ENCODE measurements around the gene GNAL. TPM values are rescaled to one million over a fixed set of nuclear protein-coding genes. Genes with fewer than 3 reads are reported as not detected.

The GNAL gene
- total and polyA plus RNA-seq, 5 donors = 3.5 to 9.4 (median 7.8) TPM

DNA sequence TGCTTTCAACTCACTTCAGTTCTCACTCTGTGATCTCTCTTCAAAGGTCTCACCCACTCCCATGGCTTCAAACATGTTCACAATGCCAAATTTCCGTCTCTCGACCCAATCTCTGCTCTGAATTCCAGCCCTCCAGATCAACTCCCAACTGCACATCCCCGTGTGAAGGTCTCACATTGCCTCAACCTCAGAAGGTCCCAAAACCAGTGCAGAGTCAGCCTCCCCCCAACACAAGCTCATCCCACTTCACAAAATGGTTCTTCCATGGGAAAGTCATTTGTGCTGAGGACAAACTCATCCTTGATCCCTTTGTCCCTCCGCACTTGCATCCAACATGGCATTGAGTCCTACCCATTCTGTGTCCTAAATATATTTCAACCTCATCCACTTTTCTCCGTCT, 31.0 kb upstream of the GNAL start:
- WGBS = 79% methylated on average over 5 of the region's 5 CpGs
- ATAC-seq = no peak
- no peaks in the 10 kb centered on the region for H3K27me3 ChIP-seq (ENCODE audit: control insufficient read depth, insufficient read depth)
- intact Hi-C loops (cut with DNase I) = loop anchor here in 2 of 4 donors (10.0 kb wide), 3 partner anchors 67 to 377 kb away; no protein-coding TSS in a partner anchor
- H3K9me3 ChIP-seq (ENCODE audit: control insufficient read depth, low read length) = no peaks in the 10 kb centered on the region
- H3K27ac ChIP-seq (ENCODE audit: low read length) = no peak overlapping the region
- H3K4me3 ChIP-seq (ENCODE audit: low read length) = no peak overlapping the region
- no peak for DNase-seq
- no peaks in the 10 kb centered on the region for H3K4me1 ChIP-seq (ENCODE audit: control insufficient read depth, insufficient read depth, low read length)

DNA sequence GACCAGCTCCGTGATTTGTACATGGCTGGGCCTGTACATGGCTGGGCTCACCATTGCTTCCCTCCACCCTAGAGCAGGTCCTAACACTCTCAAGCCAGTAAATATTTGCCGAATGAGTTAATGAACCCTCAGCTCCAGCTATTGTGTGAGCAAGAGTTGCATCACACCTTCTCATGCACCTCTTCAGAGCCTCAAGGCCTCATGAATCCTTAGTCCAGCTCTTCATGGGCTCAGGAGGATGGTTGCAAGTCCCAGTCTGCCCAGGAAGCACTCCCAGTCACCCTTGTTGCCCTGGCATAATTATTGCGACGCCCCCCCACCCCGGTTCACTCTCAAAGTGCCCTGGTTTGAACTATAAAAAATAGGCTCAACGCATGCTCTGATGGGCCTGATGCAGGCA, 30.1 kb upstream of the GNAL start:
- 85% methylated on average over 6 of the region's 6 CpGs for WGBS
- no peaks in the 10 kb centered on the region for H3K27me3 ChIP-seq (ENCODE audit: control insufficient read depth, insufficient read depth)
- H3K27ac ChIP-seq (ENCODE audit: low read length) = no peak overlapping the region
- intact Hi-C loops (cut with DNase I) = loop anchor here in 2 of 4 donors (10.0 kb wide), 3 partner anchors 66 to 376 kb away; no protein-coding TSS in a partner anchor
- ATAC-seq = no peak
- no peak overlapping the region for H3K4me3 ChIP-seq (ENCODE audit: low read length)
- no peaks in the 10 kb centered on the region for H3K4me1 ChIP-seq (ENCODE audit: control insufficient read depth, insufficient read depth, low read length)
- H3K9me3 ChIP-seq (ENCODE audit: control insufficient read depth, low read length) = no peaks in the 10 kb centered on the region
- no peak for DNase-seq

DNA sequence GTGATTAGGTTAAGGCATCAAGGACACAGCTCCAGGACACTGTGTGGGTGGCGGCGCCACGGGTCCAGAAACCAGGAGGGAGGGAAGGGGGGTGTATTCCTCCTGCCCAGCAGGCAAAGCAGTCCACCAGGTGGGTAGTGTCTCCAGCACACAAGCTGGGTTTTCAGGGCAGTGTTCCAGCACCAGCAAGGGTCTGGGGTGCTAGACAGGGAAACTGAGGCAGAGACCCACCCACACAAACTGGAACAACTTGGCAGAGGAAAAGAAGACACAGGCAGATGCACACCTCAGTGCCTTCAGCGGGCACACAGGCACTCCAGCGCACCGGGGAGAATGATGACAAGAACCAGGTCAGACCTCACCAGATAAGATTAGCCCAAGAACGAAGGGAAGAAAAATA, 28.4 kb upstream of the GNAL start:
- no peak overlapping the region for H3K4me3 ChIP-seq (ENCODE audit: low read length)
- H3K27me3 ChIP-seq (ENCODE audit: control insufficient read depth, insufficient read depth) = no peaks in the 10 kb centered on the region
- no peak for DNase-seq
- intact Hi-C loops (cut with DNase I) = no loop called here
- no peak overlapping the region for H3K27ac ChIP-seq (ENCODE audit: low read length)
- H3K4me1 ChIP-seq (ENCODE audit: control insufficient read depth, insufficient read depth, low read length) = no peaks in the 10 kb centered on the region
- 58% methylated on average over 7 of the region's 7 CpGs for WGBS
- ATAC-seq = no peak
- no peaks in the 10 kb centered on the region for H3K9me3 ChIP-seq (ENCODE audit: control insufficient read depth, low read length)

DNA sequence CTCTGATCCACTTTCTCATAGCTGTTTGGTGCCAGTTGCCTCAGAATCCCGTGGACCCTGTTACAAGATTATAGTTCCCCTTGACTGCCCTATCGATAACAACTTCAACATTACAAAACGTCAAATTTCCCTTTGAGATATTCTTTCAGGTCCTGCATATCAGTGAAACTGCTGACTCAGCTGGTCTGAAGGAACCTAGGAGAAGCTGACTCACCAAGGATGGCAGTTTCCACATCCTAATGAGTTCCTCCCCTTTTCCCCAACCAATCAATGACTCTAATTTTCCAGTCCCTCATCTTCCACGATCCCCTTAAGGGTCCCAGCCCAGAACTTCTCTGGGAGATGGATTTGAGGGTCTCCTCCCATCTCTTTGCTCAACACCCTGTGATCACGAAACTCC, 27.6 kb upstream of the GNAL start:
- Histone ChIP-seq H3K27me3 (ENCODE audit: control insufficient read depth, insufficient read depth) (no peaks in the 10 kb centered on the region), H3K9me3 (ENCODE audit: control insufficient read depth, low read length) (no peaks in the 10 kb centered on the region), H3K4me3 (ENCODE audit: low read length) (no peak overlapping the region), H3K4me1 (ENCODE audit: control insufficient read depth, insufficient read depth, low read length) (no peaks in the 10 kb centered on the region), H3K27ac (ENCODE audit: low read length) (no peak overlapping the region)
- ATAC-seq = no peak
- WGBS = 64% methylated on average over 5 of the region's 5 CpGs
- intact Hi-C loops (cut with DNase I) = no loop called here
- DNase-seq = no peak

DNA sequence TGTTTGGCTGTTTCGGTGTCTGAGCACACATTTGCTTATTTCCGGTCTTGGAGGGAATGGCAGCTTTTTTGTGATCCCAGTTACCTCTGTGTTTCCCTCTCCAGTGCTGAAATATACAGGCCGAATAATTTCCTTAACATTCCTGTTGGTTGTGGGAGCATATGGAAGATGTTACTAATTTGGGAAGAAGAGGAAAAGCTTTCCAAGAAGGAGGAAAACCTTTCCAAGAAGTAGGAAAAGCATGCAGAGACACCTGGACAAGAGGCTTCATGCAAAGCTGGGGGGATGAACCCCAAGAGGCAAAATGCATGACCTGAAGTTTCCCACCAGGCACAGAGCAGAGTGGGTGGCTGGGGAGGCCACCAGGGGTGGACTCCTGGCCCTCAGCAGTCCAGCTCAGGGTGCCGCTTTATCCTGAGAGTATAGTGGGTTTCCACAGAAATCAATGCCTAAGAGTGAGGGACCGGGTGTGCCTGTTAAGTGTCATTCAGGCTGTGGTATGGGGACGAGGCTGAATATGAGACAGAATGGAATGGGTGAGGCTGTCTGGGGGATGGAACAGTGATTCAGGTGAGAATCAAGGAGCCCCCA, 25.5 kb upstream of the GNAL start:
- WGBS = 80% methylated on average over 6 of the region's 6 CpGs
- intact Hi-C loops (cut with DNase I) = no loop called here

DNA sequence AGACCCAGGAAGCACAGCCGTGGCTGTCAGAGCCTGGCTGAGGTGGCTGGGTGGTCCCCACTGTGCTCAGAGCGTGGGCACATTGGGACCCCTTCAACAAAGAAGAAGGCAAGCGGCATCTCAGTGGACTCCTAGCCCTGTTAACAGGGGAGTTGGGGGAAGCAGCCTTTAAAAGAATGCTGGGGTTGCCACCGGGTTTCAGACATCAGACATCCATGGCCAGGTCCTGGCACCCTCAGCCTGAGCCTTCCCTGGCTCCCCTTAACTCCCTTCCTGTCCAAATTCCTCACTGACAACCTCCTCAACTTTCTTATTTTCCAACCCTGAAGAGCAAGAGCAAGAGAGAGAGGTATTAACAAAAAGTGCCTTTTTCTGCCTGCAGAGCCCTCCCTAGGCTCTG, 24.8 kb upstream of the GNAL start:
- 78% methylated on average over 4 of the region's 4 CpGs for WGBS
- intact Hi-C loops (cut with DNase I) = no loop called here
- no peak for ATAC-seq

More for the DNA sequence above, 25.5 kb upstream of the GNAL start:
- Histone ChIP-seq H3K27me3 (ENCODE audit: control insufficient read depth, insufficient read depth) (no peaks in the 10 kb centered on the region), H3K4me3 (ENCODE audit: low read length) (no peak overlapping the region), H3K4me1 (ENCODE audit: control insufficient read depth, insufficient read depth, low read length) (no peaks in the 10 kb centered on the region), H3K27ac (ENCODE audit: low read length) (no peak overlapping the region), H3K9me3 (ENCODE audit: control insufficient read depth, low read length) (no peaks in the 10 kb centered on the region)
- DNase-seq (no peak), ATAC-seq (no peak)

DNA sequence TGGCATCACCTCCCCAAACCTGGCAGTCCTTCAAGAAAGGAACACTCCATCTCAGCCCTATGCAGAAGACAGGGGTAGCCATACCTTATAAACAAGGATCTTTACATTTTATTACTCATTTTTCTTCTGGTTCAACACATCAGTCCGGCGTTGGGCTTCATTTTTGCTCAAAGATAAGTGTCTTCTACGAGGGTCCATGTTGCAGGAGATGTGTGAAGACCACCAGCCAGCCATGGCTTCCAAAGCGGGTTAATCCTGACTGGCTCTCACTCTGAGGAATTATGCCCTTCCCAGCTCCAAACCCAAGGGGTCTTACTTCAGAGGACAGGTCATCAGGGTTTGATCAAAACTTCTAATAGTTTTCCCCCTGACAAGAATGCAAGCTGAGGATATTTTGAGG, 23.9 kb upstream of the GNAL start:
- Histone ChIP-seq H3K4me3 (ENCODE audit: low read length) (no peak overlapping the region), H3K27ac (ENCODE audit: low read length) (no peak overlapping the region), H3K4me1 (ENCODE audit: control insufficient read depth, insufficient read depth, low read length) (no peaks in the 10 kb centered on the region), H3K27me3 (ENCODE audit: control insufficient read depth, insufficient read depth) (no peaks in the 10 kb centered on the region), H3K9me3 (ENCODE audit: control insufficient read depth, low read length) (no peaks in the 10 kb centered on the region)
- ATAC-seq (no peak), DNase-seq (no peak)
- intact Hi-C loops (cut with DNase I) = no loop called here
- WGBS = 77% methylated on average over 4 of the region's 4 CpGs

More for the DNA sequence above, 24.8 kb upstream of the GNAL start:
- Histone ChIP-seq H3K9me3 (ENCODE audit: control insufficient read depth, low read length) (no peaks in the 10 kb centered on the region), H3K4me3 (ENCODE audit: low read length) (no peak overlapping the region), H3K4me1 (ENCODE audit: control insufficient read depth, insufficient read depth, low read length) (no peaks in the 10 kb centered on the region), H3K27me3 (ENCODE audit: control insufficient read depth, insufficient read depth) (no peaks in the 10 kb centered on the region), H3K27ac (ENCODE audit: low read length) (no peak overlapping the region)
- no peak for DNase-seq

DNA sequence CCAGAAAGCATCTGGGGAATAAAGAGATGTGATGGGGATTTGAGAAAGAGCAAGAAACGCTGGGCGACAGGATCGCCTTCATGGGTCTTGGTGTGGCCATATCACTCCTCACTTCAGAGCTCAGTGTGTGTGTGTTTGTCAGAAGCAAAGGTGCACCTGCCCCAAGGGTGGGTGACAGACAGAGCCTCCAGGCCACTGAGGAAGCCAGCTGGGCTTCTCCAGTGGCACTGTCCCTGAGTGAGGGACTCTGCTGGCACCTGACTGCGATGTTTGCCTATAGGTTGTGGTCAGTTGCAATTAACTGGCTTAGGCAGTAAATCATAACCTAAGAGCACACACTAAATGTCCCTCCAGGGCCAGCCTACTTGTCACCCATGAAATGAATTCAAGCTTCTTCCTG, 23.5 kb upstream of the GNAL start:
- H3K9me3 ChIP-seq (ENCODE audit: control insufficient read depth, low read length) = no peaks in the 10 kb centered on the region
- H3K27ac ChIP-seq (ENCODE audit: low read length) = no peak overlapping the region
- H3K27me3 ChIP-seq (ENCODE audit: control insufficient read depth, insufficient read depth) = no peaks in the 10 kb centered on the region
- H3K4me3 ChIP-seq (ENCODE audit: low read length) = no peak overlapping the region
- no peaks in the 10 kb centered on the region for H3K4me1 ChIP-seq (ENCODE audit: control insufficient read depth, insufficient read depth, low read length)
- ATAC-seq = no peak
- intact Hi-C loops (cut with DNase I) = no loop called here
- DNase-seq = no peak
- WGBS = 84% methylated on average over 4 of the region's 4 CpGs

DNA sequence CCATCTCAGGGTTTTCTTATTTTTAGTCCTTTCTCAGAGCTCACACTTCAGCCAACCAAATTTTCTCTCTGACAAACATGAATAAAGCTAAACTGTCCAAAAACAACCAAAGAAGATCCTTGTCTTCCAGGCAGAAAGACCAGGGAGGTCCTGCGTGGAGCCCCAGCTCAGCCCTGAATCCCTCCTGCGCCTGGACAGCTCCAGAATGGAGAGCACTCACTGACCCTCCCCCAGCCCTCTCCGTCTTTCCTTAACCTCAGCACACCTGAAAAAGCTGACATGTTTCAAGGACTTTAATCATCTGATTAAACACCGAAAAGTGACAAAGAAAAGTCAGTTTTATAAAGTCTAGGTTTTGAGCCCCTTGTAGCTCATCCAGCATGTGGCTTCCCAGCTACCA, 22.9 kb upstream of the GNAL start:
- ATAC-seq (no peak), DNase-seq (no peak)
- Histone ChIP-seq H3K27ac (ENCODE audit: low read length) (no peak overlapping the region), H3K4me1 (ENCODE audit: control insufficient read depth, insufficient read depth, low read length) (no peaks in the 10 kb centered on the region), H3K4me3 (ENCODE audit: low read length) (no peak overlapping the region), H3K9me3 (ENCODE audit: control insufficient read depth, low read length) (no peaks in the 10 kb centered on the region), H3K27me3 (ENCODE audit: control insufficient read depth, insufficient read depth) (no peaks in the 10 kb centered on the region)
- 61% methylated on average over 4 of the region's 4 CpGs for WGBS
- intact Hi-C loops (cut with DNase I) = no loop called here

DNA sequence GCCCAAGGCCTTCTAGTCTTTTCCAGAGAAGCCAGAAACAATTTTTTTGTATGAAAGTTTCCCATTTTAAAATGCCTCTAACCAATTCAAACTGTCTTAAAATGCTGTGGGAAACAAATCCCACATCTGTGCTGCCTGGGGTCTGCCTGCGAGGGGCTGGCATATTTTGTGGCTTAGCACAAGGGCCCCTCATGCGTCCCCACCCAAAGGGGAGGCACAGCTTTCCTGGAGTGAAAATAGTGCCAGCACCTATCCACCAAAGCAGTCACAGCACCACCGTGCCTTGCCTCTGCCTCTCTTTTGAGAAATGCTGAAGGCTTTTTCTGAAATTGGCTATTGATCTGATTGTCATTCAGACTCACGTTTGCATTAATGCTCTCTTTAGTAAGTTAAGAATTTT, 22.2 kb upstream of the GNAL start:
- ATAC-seq = no peak
- Histone ChIP-seq H3K4me3 (ENCODE audit: low read length) (no peak overlapping the region), H3K27me3 (ENCODE audit: control insufficient read depth, insufficient read depth) (no peaks in the 10 kb centered on the region), H3K9me3 (ENCODE audit: control insufficient read depth, low read length) (no peaks in the 10 kb centered on the region), H3K27ac (ENCODE audit: low read length) (no peak overlapping the region), H3K4me1 (ENCODE audit: control insufficient read depth, insufficient read depth, low read length) (no peaks in the 10 kb centered on the region)
- intact Hi-C loops (cut with DNase I) = no loop called here
- DNase-seq = no peak
- WGBS = 69% methylated on average over 4 of the region's 4 CpGs

DNA sequence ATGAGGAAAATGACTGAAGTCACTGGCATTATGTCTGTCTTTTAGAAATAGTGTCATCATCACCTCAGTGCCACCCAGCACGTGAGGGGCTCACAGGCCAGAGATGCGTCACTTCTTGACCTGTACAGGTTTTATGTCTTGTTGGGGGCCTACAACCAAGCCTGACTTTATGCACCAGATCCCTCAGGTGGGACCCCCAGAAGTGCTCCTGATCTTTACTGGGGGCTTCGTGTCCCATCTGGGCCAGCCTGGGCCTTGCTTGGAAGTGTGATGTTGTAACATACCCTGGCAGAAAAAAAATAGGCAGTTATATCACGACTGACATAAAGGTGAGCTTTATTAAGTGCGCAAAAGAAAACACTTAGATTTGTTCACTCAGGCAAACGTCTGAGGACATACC, 21.5 kb upstream of the GNAL start:
- DNase-seq = no peak
- no peak overlapping the region for H3K4me3 ChIP-seq (ENCODE audit: low read length)
- H3K9me3 ChIP-seq (ENCODE audit: control insufficient read depth, low read length) = no peaks in the 10 kb centered on the region
- no peaks in the 10 kb centered on the region for H3K4me1 ChIP-seq (ENCODE audit: control insufficient read depth, insufficient read depth, low read length)
- no peak overlapping the region for H3K27ac ChIP-seq (ENCODE audit: low read length)
- no peak for ATAC-seq
- intact Hi-C loops (cut with DNase I) = no loop called here
- 82% methylated on average over 6 of the region's 6 CpGs for WGBS
- H3K27me3 ChIP-seq (ENCODE audit: control insufficient read depth, insufficient read depth) = no peaks in the 10 kb centered on the region

Data from right cardiac atrium (tissue), 5 donors.